ENCODE measurements around the gene ERC2.
"Not testable (repeated sequence)": the region's sequence is repeated elsewhere in the genome, so short reads cannot be mapped to it uniquely, and the experiment has no call there.

Gene ERC2

GRCh38 chr3:56309465-56309864 is 158.8 kb downstream of the ERC2 start:
- DNase-seq (ENCODE audit: low spot score), result no peak

- no peak for DNase-seq (ENCODE audit: low spot score)
Observed at GRCh38 chr3:56308471-56308870, 159.8 kb downstream of the ERC2 start.

- peak; percentile 12 for DNase-seq (ENCODE audit: low spot score)
Observed at GRCh38 chr3:56304069-56304468, 164.2 kb downstream of the ERC2 start.

- peak; percentile 42 for DNase-seq (ENCODE audit: low spot score)
Observed at GRCh38 chr3:56303487-56303886, 164.8 kb downstream of the ERC2 start.

GRCh38 chr3:56302417-56302816 is 165.8 kb downstream of the ERC2 start:
- DNase-seq (ENCODE audit: low spot score), result no peak

- DNase-seq (ENCODE audit: low spot score), result no peak
Observed at GRCh38 chr3:56297281-56297840, 170.9 kb downstream of the ERC2 start.

GRCh38 chr3:56296361-56296760 is 171.9 kb downstream of the ERC2 start:
- DNase-seq (ENCODE audit: low spot score), result no peak

GRCh38 chr3:56295161-56295560 is 173.1 kb downstream of the ERC2 start:
- no peak for DNase-seq (ENCODE audit: low spot score)

GRCh38 chr3:56294286-56294685 is 174.0 kb downstream of the ERC2 start:
- no peak for DNase-seq (ENCODE audit: low spot score)

- DNase-seq (ENCODE audit: low spot score), result peak; percentile 27
Observed at GRCh38 chr3:56291953-56292352, 176.3 kb downstream of the ERC2 start.

GRCh38 chr3:56291244-56291680 is 177.0 kb downstream of the ERC2 start:
- DNase-seq (ENCODE audit: low spot score), result peak; percentile 59

GRCh38 chr3:56290374-56290773 is 177.9 kb downstream of the ERC2 start:
- no peak for DNase-seq (ENCODE audit: low spot score)

- no peak for DNase-seq (ENCODE audit: low spot score)
Observed at GRCh38 chr3:56288258-56288657, 180.0 kb downstream of the ERC2 start.

- no peak for DNase-seq (ENCODE audit: low spot score)
Observed at GRCh38 chr3:56282341-56282740, 185.9 kb downstream of the ERC2 start.

- no peak for DNase-seq (ENCODE audit: low spot score)
Observed at GRCh38 chr3:56277236-56277635, 191.0 kb downstream of the ERC2 start.

- DNase-seq (ENCODE audit: low spot score), result no peak
Observed at GRCh38 chr3:56275120-56275519, 193.1 kb downstream of the ERC2 start.

- DNase-seq (ENCODE audit: low spot score), result no peak
Observed at GRCh38 chr3:56269755-56270535, 198.3 kb downstream of the ERC2 start.

- no peak for DNase-seq (ENCODE audit: low spot score)
Observed at GRCh38 chr3:56268616-56269383, 199.5 kb downstream of the ERC2 start.

GRCh38 chr3:56261852-56262251 is 206.4 kb downstream of the ERC2 start:
- not testable (repeated sequence) for DNase-seq (ENCODE audit: low spot score)

- no peak for DNase-seq (ENCODE audit: low spot score)
Observed at GRCh38 chr3:56260262-56260661, 208.0 kb downstream of the ERC2 start.

GRCh38 chr3:56257826-56258225 is 210.4 kb downstream of the ERC2 start:
- DNase-seq (ENCODE audit: low spot score), result no peak

- no peak for DNase-seq (ENCODE audit: low spot score)
Observed at GRCh38 chr3:56254835-56255234, 213.4 kb downstream of the ERC2 start.
